ENCODE measurements around the gene CCL2.

CCL2 gene

GRCh38 chr17:34236281-34236892 lies 18.7 kb upstream of the CCL2 start:
- no peak for TF ChIP-seq CTCF (conservative IDR thresholded peaks at IDR 0.05; ENCODE audit: control insufficient read depth, insufficient read depth, low read depth, low read length)
- no peak for DNase-seq (ENCODE audit: low read depth)
- H3K4me3 ChIP-seq (ENCODE audit: control insufficient read depth, low read depth, low read length), result no peak overlapping the region

DNA sequence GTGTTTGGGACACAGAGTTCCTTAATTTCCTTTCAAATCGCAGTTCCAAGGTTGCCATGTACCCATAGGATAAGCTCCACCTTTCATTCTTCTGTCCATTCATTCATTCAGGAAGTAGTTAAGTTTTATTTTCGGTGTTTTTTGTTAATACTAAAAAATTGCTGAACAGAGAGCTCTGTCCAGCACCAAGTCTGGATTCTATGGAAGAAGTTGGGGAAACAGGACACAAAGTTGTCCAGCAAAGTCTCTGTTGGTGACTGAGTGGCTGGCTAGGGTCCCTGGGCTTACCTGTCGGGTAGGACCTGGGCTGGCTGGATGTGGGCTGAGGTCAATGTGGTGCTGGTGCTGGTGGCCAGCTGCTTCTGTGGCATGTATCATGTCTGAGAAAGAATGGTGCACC lies 17.6 kb upstream of the CCL2 start:
- no peak for TF ChIP-seq CTCF (conservative IDR thresholded peaks at IDR 0.05; ENCODE audit: control insufficient read depth, insufficient read depth, low read depth, low read length)
- no peak overlapping the region for H3K4me3 ChIP-seq (ENCODE audit: control insufficient read depth, low read depth, low read length)
- no peak for DNase-seq (ENCODE audit: low read depth)

DNA sequence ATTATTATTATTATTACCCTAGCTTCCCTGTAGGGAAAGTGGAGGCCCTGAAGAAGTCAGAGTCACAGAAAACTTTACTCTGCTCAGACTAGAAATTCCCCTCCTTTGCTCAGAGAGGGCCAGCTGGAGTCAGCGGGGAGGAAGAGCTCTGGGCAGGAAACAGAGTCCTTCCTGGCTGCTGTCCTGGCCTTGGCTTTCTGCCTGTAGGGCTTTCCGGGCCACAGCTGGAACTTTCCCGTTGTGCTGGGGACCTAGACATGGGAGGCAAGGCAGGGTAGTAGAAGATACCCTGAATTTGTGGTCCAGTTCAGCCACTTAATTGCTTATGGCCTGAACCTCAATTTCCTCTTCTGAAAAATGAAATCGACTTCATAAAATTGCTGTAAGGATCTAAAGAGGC lies 14.0 kb upstream of the CCL2 start:
- no peak overlapping the region for H3K4me3 ChIP-seq (ENCODE audit: control insufficient read depth, low read depth, low read length)
- peak; percentile 25 for DNase-seq (ENCODE audit: low read depth)
- TF ChIP-seq CTCF (conservative IDR thresholded peaks at IDR 0.05; ENCODE audit: control insufficient read depth, insufficient read depth, low read depth, low read length), result no peak

GRCh38 chr17:34242587-34243363 lies 12.3 kb upstream of the CCL2 start:
- H3K4me3 ChIP-seq (ENCODE audit: control insufficient read depth, low read depth, low read length), result no peak overlapping the region
- TF ChIP-seq CTCF (conservative IDR thresholded peaks at IDR 0.05; ENCODE audit: control insufficient read depth, insufficient read depth, low read depth, low read length), result no peak

DNA sequence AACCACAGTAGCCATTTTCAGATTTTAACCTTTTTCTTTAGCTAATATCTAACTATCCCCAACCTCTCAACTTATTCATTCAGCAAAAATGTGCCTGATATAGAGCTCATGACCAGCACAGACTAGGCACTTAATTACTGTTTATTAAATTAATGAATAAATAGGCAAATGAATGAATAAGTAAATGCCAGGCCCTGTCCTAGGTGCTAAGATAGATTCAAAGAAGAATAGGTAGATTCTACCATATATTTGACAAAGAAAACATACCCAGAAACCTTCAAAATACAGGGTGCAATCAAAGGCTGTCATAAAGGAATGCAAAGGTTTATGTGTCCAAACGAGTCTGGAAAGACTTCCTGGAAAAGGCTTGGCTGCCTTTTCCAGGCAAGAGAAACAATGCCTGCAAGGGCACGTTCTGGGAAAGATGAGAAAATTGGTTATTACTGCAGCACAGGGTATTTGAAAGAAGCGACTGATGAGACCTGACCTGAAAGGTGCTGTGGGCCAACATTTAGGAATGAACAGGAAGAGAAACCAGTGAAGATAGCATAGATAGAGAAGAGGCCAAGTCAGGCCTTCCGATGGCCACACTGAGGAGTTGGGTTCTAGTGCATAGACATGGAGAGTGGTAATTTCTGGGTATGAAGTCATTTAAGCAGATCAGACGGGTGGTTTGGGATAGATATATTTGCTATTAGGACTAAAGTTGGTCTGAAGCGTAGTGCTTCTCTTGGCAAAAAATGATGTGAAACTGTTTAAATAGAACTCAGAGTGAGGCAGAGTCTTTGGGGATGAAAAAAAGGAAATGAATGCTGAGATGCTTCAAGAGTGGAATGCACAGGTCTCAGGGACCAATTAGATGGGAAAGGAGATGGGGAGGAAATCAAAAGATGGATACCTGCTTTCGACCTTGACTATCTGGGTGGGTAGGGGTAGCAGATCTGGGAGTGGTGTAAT lies 11.4 kb upstream of the CCL2 start:
- H3K4me3 ChIP-seq (ENCODE audit: control insufficient read depth, low read depth, low read length), result no peak overlapping the region
- DNase-seq (ENCODE audit: low read depth), result no peak
- TF ChIP-seq CTCF (conservative IDR thresholded peaks at IDR 0.05; ENCODE audit: control insufficient read depth, insufficient read depth, low read depth, low read length), result no peak

More at GRCh38 chr17:34242587-34243363, 12.3 kb upstream of the CCL2 start:
- DNase-seq (ENCODE audit: low read depth), result no peak

DNA sequence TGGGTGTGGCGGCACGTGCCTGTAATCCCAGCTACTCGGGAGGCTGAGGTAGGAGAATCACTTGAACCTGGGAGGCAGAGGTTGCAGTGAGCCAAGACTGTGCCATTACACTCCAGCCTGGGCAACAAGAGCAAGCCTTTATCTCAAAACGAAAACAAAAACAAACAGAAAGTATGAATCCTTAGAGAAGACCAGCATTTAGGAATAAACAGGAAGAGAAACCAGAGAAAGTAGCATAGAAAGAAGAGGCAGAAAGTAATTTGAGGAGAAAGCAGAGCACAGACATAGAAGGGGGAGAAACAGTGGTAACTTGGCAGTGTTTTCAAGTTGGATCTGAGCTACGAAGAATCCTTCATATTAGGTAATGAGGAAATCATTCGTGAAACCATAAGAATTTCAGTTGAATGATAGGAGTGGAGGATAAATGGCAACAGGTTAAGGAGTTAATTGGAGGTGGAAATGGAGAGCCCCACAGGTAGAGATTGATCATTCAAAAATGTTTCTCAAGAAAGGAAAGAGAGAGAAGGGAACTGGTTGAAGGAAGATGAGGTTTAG lies 9.7 kb upstream of the CCL2 start:
- no peak for DNase-seq (ENCODE audit: low read depth)
- H3K4me3 ChIP-seq (ENCODE audit: control insufficient read depth, low read depth, low read length), result no peak overlapping the region
- TF ChIP-seq CTCF (conservative IDR thresholded peaks at IDR 0.05; ENCODE audit: control insufficient read depth, insufficient read depth, low read depth, low read length), result no peak

Data from fibroblast of mammary gland (primary cell).